Measurements from ENCODE around the gene LYZ. TPM values are rescaled to one million over a fixed set of nuclear protein-coding genes. Genes with fewer than 3 reads are reported as not detected.

The LYZ gene
- total RNA-seq, 2 donors from 2014 or later, result 26.6 to 27.3 TPM

DNA sequence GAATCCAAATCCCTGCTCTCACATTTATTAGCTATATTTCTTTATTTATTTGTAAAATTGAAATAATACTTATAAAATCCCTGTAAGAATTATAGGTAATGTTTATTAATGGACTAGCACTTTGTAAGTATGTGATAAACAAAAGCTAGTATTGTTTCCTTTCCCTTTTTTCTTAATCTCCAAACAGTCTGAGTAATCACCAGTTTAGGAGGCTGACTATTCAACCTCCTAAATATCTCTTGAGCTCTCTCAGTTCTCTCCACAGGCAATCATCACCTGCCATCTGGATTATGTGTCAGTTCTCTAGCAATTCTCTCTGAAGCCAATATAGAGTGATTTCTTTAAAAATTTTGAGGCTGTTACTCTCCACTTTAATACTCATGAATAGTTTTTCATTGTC, 9.2 kb upstream of the LYZ start:
- intact Hi-C loops (cut with DNase I), result no loop called here
- no peaks in the 10 kb centered on the region for H3K27me3 ChIP-seq (replicated peaks; ENCODE audit: insufficient read depth)
- no peaks in the 10 kb centered on the region for H3K9me3 ChIP-seq
- TF ChIP-seq POLR2A (IDR thresholded peaks at IDR 0.05) (no peak), POLR2AphosphoS5 (IDR thresholded peaks at IDR 0.05) (no peak)
- TF ChIP-seq, protein P1, sequence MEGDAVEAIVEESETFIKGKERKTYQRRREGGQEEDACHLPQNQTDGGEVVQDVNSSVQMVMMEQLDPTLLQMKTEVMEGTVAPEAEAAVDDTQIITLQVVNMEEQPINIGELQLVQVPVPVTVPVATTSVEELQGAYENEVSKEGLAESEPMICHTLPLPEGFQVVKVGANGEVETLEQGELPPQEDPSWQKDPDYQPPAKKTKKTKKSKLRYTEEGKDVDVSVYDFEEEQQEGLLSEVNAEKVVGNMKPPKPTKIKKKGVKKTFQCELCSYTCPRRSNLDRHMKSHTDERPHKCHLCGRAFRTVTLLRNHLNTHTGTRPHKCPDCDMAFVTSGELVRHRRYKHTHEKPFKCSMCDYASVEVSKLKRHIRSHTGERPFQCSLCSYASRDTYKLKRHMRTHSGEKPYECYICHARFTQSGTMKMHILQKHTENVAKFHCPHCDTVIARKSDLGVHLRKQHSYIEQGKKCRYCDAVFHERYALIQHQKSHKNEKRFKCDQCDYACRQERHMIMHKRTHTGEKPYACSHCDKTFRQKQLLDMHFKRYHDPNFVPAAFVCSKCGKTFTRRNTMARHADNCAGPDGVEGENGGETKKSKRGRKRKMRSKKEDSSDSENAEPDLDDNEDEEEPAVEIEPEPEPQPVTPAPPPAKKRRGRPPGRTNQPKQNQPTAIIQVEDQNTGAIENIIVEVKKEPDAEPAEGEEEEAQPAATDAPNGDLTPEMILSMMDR (IDR thresholded peaks at IDR 0.05), result no peak
- DNase-seq (ENCODE audit: low spot score), result no peak
- no peak overlapping the region for H3K27ac ChIP-seq
- no peaks in the 10 kb centered on the region for H3K4me1 ChIP-seq (replicated peaks)
- no peak overlapping the region for H3K4me3 ChIP-seq
- no peaks in the 10 kb centered on the region for H3K36me3 ChIP-seq

DNA sequence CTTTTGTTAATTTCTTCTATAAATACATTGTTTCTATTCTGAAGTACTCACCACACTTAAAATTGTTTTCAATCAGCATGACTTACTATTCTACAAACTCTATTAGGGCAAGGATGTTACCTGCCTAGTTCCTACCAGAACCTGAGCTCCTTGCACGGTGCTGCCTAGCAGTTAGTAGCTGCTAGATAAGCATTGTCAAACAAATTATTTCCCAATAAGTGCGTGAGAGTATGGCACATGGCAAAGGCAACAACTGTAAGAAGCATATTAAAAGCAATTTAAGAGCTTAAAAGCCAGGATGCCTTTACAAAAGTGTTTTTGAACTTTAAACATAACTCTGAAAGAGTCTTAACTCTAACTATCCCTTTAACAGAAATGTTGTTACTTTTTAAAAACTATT, 8.2 kb upstream of the LYZ start:
- Histone ChIP-seq H3K27ac (no peak overlapping the region), H3K4me1 (replicated peaks) (no peaks in the 10 kb centered on the region), H3K9me3 (no peaks in the 10 kb centered on the region), H3K27me3 (replicated peaks; ENCODE audit: insufficient read depth) (no peaks in the 10 kb centered on the region), H3K36me3 (no peaks in the 10 kb centered on the region), H3K4me3 (no peak overlapping the region)
- 53% methylated on average over 2 of the region's 2 CpGs for WGBS
- no peak for DNase-seq (ENCODE audit: low spot score)
- intact Hi-C loops (cut with DNase I), result no loop called here
- TF ChIP-seq, protein P1 (IDR thresholded peaks at IDR 0.05), result no peak
- TF ChIP-seq POLR2A (IDR thresholded peaks at IDR 0.05), result no peak
- no peak for TF ChIP-seq POLR2AphosphoS5 (IDR thresholded peaks at IDR 0.05)

DNA sequence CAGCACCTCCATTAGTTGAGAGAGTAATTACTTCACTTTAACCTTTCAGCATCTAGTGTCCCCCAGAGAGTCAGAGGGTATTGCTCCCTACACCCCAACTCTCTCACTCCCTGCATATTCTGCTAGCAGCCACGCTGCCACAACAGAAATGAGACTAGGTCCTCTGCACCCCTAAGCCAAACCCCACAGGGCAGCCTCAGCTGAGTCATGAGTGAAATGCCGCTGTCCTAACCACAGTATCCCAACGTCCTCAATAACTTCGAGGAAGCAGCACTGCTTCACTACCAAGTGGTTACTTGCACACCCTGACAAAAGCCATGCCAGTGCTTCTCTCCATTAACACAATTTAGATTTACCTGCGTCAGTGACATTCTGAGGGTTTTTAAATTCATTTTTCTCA, 6.9 kb upstream of the LYZ start:
- Histone ChIP-seq H3K4me1 (replicated peaks) (no peaks in the 10 kb centered on the region), H3K36me3 (no peaks in the 10 kb centered on the region), H3K27ac (no peak overlapping the region), H3K27me3 (replicated peaks; ENCODE audit: insufficient read depth) (no peaks in the 10 kb centered on the region), H3K9me3 (no peaks in the 10 kb centered on the region), H3K4me3 (no peak overlapping the region)
- intact Hi-C loops (cut with DNase I), result no loop called here
- TF ChIP-seq POLR2A (IDR thresholded peaks at IDR 0.05) (no peak), POLR2AphosphoS5 (IDR thresholded peaks at IDR 0.05) (no peak)
- TF ChIP-seq, protein P1 (IDR thresholded peaks at IDR 0.05), result no peak
- 70% methylated on average over 5 of the region's 5 CpGs for WGBS
- DNase-seq (ENCODE audit: low spot score), result no peak

DNA sequence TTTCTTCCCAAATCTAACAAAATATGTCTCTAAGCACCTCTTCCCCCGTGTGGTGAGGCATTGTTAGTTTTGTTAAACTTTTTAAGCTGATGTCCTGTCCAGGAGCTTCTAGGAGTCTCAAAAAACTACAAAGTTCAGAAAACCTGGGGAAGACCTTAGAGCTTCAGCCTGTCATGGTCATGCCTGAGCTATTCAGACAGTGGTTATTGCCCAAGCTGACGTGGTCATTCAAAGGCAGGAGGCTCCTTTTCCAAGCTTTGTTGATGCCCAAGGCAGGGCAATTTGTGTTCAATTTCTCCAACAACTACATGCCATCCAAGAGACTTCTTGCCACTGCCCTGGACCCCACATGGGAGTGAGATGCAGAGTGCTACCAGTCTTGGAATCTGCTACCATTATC, 5.8 kb upstream of the LYZ start:
- TF ChIP-seq POLR2AphosphoS5 (IDR thresholded peaks at IDR 0.05), result no peak
- TF ChIP-seq, protein P1 (IDR thresholded peaks at IDR 0.05), result no peak
- TF ChIP-seq POLR2A (IDR thresholded peaks at IDR 0.05), result no peak
- Histone ChIP-seq H3K27ac (no peak overlapping the region), H3K27me3 (replicated peaks; ENCODE audit: insufficient read depth) (no peaks in the 10 kb centered on the region), H3K4me1 (replicated peaks) (no peaks in the 10 kb centered on the region), H3K4me3 (no peak overlapping the region), H3K9me3 (no peaks in the 10 kb centered on the region), H3K36me3 (no peaks in the 10 kb centered on the region)
- intact Hi-C loops (cut with DNase I), result no loop called here
- WGBS, result 63% methylated on average over 2 of the region's 2 CpGs
- no peak for DNase-seq (ENCODE audit: low spot score)

DNA sequence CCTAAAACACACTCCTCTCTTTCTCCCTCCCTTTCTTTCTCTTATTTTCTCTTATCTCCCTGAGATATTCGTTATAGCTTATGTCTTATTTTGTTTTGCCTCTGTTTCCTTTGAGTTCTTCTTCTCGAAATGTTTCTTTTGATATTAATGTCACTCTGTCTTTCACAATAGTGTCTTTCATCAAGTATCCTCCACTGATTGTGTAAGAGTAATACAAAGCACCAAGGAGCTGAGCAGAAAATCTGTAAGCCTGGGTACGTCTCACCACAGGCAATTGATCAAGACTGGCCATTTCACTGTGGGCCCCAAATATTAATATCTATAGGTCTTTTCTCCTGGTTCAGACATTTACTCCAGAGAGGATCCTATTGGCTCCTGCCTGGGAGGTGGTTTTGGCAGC, 4.8 kb upstream of the LYZ start:
- no peak overlapping the region for H3K27ac ChIP-seq
- no peak for DNase-seq (ENCODE audit: low spot score)
- H3K4me1 ChIP-seq (replicated peaks), result no peaks in the 10 kb centered on the region
- H3K4me3 ChIP-seq, result no peak overlapping the region
- TF ChIP-seq POLR2AphosphoS5 (IDR thresholded peaks at IDR 0.05) (no peak), POLR2A (IDR thresholded peaks at IDR 0.05) (no peak)
- TF ChIP-seq, protein P1 (IDR thresholded peaks at IDR 0.05), result no peak
- intact Hi-C loops (cut with DNase I), result no loop called here
- no peaks in the 10 kb centered on the region for H3K27me3 ChIP-seq (replicated peaks; ENCODE audit: insufficient read depth)
- no peaks in the 10 kb centered on the region for H3K9me3 ChIP-seq
- no peaks in the 10 kb centered on the region for H3K36me3 ChIP-seq
- 66% methylated on average over 3 of the region's 3 CpGs for WGBS
